GM10266 (cell line): ENCODE measurements around the gene ABCD1.

Experiments
- DNase-seq: peaks from one replicate; pipeline ENCODE4 v3.0.0; 2012; ENCODE audit errors: extremely low spot score
- TF ChIP-seq, protein P1 (sequence below): IDR thresholded peaks from 2 replicates; pipeline ENCODE4 v1.5.1; 2012; ENCODE audit warnings: mild to moderate bottlenecking, low read depth; ENCODE audit not compliant: control insufficient read depth, insufficient read depth; ENCODE audit errors: missing control alignments

Gene ABCD1

DNA sequence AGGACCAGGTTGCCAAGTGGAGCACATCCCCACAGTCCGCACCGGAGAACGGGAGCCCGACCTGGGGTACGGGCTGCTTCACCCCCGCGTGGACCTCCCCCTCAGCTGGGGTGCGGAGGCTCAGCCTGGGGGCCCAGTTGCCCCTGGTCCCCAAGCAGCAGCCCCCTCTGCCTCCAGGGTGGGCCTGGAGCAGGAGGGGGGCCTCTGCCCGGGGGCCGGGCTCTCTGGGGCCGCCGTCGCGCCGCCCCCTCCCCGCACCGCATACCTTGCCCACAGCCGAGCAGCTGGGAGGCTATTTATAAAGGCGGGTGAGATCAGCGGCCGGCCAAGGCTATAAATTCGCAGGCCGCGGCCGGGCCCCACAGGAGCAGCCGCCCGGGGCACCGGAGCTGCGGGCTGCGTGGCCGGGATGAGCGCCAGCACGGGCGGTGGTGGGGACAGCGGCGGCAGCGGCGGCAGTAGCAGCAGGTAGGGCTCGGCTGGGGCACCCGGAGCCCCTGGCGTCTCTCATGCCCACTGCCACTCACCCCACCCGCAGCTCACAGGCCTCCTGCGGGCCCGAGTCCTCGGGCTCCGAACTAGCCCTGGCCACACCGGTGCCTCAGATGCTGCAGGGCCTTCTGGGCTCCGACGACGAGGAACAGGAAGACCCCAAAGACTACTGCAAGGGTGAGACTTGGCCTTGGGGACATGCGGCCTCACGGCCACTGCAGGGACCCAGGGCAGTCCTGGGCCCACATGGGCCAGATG is 56.2 kb downstream of the ABCD1 start, which contains the start of gene SRPK3:
TSS of gene SRPK3 (plus strand) at position 364 of the 750 bp plus-strand sequence. CDS start at position 410, 46 bp downstream.
- TF ChIP-seq, protein P1, sequence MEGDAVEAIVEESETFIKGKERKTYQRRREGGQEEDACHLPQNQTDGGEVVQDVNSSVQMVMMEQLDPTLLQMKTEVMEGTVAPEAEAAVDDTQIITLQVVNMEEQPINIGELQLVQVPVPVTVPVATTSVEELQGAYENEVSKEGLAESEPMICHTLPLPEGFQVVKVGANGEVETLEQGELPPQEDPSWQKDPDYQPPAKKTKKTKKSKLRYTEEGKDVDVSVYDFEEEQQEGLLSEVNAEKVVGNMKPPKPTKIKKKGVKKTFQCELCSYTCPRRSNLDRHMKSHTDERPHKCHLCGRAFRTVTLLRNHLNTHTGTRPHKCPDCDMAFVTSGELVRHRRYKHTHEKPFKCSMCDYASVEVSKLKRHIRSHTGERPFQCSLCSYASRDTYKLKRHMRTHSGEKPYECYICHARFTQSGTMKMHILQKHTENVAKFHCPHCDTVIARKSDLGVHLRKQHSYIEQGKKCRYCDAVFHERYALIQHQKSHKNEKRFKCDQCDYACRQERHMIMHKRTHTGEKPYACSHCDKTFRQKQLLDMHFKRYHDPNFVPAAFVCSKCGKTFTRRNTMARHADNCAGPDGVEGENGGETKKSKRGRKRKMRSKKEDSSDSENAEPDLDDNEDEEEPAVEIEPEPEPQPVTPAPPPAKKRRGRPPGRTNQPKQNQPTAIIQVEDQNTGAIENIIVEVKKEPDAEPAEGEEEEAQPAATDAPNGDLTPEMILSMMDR = no peak
- DNase-seq = no peak

DNA sequence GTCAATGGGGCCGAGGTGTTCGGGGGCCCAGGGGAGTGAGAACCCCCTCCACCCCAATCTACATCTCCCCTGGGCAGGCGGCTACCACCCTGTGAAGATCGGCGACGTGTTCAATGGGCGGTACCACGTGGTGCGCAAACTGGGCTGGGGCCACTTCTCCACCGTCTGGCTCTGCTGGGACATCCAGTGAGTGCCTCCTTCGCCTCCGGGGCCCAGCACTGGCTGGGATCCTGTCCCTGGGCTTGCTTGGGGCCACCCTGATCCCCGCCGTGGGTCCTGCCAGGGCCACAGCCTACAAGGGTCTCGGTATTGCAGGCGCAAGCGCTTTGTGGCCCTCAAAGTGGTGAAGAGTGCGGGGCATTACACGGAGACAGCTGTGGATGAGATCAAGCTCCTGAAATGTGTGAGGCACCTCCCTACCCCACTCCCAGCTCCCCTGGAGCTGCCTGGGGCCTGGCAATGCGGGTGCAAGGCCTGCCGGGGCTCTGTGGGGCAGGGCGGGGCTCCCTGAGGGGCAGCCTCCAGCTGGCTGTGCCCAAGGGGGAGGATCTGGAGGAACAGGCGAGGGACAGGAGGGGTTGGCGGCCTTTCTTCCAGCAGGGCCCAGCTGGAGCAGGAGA is 56.9 kb downstream of the ABCD1 start:
- no peak for DNase-seq
- TF ChIP-seq, protein P1 = no peak

DNA sequence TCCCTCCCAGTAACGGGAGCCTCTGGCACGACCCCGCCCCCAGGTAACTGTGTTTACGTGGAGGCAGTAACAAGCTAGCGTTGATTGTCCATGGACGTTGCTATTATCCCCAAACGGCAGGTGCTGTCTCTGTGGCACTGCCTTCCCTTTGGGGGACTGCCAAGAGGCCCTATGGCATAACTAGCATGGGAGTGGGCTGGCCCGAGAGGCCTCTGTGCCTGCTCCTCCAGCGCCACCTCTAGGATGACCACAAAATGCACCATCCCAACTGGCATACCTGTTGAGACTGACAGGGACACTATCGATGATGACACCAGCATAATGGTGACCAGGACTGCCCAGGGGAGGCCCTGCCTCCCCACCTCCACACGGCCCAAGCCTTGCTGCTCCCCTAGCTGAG is 57.7 kb downstream of the ABCD1 start:
- TF ChIP-seq, protein P1 = no peak

DNA sequence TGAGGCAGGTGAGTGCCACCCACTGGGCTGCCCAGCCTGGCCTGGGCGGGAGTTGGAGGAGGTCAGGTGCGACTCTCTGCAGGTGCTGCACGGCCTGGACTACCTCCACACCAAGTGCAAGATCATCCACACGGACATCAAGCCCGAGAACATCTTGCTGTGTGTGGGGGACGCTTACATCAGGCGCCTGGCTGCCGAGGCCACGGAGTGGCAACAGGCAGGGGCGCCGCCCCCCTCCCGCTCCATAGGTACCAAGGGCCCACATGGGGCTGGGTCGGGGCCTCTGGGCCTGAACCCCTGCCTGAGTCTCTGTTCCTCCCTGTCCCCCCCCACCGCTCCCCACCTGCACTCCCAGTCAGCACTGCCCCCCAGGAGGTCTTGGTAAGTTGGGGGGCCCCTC is 58.2 kb downstream of the ABCD1 start:
- TF ChIP-seq, protein P1 = no peak
- no peak for DNase-seq

More for the DNA sequence above, 57.7 kb downstream of the ABCD1 start:
- no peak for DNase-seq

DNA sequence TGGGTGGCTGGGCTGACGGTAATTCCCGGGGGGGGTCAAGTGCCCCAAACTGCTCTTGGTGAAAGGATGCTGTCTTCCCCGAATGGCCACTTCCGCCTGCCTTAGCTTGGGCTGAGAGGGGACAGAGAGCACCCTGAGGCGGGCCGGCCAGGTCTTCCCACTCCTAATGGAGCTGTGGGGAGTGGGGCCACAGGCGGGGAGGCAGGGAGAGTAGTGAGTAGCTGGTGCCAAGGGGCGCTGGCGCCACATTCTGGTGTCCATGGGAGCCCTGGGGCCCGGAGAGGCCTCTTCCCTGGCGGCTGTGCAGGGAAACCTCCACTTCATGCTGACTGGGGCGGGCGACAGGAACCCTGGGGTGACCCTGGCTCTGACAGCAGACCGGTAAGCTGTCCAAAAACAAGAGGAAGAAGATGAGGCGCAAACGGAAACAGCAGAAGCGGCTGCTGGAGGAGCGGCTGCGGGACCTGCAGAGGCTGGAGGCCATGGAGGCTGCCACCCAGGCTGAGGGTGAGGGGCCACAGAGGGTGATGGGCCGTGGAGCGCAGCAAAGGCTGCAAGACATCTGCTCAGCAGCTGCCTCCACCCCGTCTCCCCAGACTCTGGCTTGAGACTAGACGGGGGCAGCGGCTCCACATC is 58.8 kb downstream of the ABCD1 start:
- TF ChIP-seq, protein P1 = no peak
- DNase-seq = no peak

DNA sequence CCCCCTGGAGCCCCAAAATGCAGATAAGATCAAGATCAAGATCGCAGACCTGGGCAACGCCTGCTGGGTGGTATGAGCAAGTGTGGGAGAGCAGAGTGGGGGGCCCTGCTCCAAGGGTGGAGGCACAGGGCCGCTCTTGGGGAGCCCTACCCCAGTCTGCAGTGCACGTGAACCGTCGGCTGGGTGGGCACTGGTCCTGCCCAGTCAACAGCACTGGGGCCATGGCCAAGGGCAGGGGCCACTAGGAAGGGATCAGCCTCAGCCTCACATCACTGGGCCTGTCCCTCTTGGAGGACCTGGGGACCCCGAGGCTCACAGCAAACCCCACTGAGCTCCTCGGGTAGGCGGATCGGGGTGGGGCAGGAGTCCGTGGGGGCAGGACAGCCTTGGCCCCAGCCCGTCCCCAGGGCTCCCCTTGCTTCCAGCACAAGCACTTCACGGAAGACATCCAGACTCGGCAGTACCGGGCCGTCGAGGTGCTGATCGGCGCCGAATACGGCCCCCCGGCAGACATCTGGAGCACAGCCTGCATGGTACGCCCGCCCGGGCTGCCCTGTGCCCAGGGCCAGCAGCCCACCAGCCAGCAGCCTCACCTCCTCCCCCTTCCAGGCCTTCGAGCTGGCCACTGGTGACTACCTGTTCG is 59.8 kb downstream of the ABCD1 start:
- no peak for DNase-seq
- TF ChIP-seq, protein P1 = no peak
